Measurements from ENCODE around the gene SPSB2.
"Not testable (repeated sequence)": the region's sequence is repeated elsewhere in the genome, so short reads cannot be mapped to it uniquely, and the experiment has no call there.

Gene SPSB2

GRCh38 chr12:6899837-6900519, 26.9 kb upstream of the SPSB2 start:
- DNase-seq, result no peak

DNA sequence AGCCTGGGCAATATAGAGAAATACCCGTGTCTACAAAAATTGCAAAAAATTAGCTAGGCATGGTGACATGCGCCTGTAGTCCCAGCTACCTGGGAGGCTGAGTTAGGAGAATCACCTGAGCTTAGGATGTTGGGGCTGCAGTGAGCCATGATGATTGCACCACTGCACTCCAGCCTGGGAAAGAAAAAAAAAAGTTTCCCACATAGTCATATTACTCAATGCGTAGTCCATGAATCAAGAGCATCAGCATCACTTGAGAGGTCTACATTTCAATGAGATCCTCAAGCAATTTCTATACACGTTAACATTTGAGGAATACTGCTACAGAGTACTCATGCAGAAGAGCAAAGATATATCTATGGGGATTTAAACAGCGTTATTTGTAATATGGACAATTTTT, 26.3 kb upstream of the SPSB2 start:
- no peak for DNase-seq

DNA sequence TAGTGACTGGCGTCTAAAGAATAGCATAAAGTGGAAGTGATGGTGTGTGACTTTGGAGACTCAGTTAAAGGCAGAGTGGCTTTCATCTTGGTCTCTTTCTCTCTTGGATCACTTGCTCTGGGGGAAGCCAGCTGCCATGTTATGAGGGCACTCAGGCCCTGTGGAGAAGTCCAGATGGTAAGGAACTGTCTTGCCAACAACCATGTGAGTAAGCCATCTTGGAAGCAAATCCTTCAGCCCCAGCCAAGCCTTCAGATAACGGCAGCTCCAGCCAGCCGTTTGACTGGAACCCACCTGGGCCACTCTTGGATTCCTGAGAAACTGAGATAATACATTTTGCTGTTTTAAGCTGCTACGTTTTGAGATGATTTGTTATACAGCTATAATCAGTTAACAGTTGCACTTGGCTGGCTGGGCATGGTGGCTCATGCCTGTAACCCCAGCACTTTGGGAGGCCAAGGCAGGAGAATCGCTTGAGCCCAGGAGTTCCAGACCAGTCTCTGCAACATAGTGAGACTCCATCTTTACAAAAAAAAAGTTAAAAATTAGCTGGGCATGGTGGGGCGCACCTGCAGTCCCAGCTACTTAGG, 23.8 kb upstream of the SPSB2 start:
- no peak for DNase-seq

DNA sequence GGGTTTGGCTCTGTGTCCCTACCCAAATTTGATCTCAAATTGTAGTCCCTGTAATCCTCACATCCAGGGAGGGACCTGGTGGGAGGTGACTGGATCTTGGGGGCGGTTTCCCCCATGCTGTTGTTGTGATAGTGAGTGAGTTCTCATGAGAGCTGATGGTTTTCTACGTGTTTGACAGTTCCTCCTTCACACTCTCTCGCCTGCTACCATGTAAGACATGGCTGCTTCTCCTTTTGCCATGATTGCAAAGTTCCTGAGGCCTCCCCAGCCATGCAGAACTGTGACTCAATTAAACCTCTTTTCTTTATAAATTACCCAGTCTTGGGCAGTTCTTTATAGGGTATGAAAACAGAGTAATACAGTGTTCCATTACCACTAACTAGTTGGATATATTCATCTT, 21.2 kb upstream of the SPSB2 start:
- no peak for DNase-seq

DNA sequence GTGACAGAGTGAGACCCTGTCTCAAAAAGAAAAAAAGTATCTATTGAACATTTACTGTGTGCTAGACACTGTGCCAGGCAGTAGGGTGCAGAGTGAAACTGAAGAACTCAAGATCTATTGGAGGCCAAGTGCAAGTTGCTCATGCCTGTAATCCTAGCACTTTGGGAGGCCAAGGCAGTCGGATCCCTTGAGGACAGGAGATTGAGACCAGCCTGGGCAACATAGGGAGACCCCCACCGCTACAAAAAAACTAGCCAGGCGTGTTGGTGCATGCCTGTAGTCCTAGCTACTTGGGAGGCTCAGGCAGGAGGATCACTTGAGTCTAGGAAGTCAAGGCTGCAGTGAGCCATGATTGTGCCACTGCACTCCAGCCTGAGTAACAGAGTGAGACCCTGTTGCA, 19.6 kb upstream of the SPSB2 start:
- DNase-seq, result not testable (repeated sequence)

- no peak for DNase-seq
Measured at GRCh38 chr12:6891646-6892001, 18.5 kb upstream of the SPSB2 start.

DNA sequence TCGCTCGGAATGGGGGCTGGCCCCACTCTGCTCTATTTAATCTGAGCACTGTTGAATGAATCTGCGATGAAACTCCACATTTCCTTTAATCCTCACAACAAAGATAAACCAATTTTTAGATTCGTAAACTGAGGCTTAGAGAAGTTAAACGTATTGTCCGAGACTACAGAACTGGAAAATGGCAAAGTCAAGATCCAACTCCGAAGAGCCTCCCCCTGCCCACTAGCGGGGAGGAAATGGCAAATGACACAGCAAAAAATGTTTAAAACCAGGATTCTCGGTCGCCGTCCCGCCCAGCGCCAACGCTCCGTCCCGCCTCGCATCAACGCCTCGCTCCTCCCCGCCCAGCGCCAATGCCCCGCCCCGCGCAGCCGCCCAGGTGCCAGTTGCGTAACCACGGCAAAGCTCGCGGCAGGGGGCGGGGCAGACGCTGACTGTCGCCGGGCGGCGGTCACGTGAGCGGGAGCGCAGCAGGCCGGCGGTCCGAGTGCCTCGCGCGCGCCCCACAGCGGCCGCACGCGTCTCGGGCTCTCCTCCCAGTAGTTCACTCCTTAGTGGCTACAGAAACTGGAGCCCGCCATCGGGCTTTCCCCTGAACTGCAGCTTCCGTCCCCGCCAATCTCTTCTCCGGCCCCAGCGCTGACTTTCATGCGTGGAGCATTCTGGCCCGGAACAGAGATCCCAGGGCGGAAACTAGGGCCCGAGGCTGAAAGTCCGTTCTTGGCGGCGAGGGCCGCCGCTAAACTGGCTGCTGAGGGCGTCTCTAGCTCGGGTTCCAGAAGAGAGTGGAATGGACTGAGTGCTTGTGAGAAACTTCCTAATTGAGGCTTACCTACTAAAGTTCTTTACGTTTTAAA, 17.9 kb upstream of the SPSB2 start:
- DNase-seq, result peak; percentile 68 to 79

GRCh38 chr12:6889775-6890573, 16.9 kb upstream of the SPSB2 start:
- DNase-seq, result not testable (repeated sequence)

- DNase-seq, result not testable (repeated sequence)
Measured at GRCh38 chr12:6888794-6889193, 15.7 kb upstream of the SPSB2 start.

- no peak for DNase-seq
Measured at GRCh38 chr12:6888360-6888759, 15.3 kb upstream of the SPSB2 start.

DNA sequence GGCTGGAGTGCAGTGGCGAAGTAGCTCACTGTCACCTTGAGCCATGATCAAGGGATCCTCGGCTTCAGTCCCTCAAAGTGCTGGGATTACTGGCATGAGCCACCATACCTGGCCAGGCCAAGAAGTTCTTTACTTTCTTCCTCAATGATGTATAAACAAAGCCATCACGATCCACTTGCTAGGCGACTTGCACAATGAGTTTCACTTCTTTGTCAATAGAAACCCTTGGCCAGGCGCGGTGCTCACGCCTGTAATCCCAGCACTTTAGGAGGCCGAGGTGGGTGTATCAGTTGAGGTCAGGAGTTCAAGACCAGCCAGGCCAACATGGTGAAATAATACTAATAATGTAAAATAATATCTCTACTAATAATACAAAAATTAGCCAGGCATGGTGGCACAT, 14.4 kb upstream of the SPSB2 start:
- no peak for DNase-seq

- not testable (repeated sequence) for DNase-seq
Measured at GRCh38 chr12:6886206-6886999, 13.3 kb upstream of the SPSB2 start.

DNA sequence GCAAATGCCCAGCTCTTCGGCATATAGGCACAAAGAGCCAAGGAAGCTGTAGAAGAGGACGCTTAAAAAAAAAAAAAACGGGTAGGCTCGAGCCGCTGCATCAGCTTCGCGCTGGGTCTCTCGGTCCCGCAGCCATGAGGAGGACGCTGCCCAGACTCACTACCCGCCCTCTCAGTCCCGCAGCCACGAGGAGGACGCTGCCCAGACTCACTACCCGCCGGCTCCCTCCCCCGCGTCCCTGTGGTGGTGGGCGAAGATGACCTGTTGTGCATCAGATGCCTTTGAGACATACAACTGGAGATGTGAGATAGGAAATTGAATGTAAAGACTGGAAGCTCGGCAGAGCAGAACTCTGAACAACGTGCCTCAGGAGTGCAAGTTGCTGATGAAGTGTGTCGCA, 11.4 kb upstream of the SPSB2 start:
- no peak for DNase-seq

DNA sequence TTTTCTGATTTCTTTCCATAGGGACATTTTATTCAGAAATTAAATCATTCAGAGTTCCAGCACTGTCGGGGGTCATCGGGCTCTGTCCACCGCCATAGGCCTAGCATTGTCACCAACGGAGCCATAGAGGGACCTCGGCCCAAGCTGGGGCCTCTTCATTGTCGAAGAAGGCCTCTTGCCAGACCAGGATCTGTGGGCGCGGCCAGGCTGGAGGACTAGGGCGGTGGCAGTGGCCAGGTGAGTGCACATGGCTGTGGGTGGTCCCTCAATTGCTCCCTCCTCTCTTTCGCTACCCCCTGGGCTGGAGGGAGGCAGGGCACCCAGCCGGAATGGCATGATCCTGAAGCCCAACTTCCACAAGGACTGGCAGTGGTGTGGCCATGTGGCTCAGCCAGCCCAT, 10.6 kb upstream of the SPSB2 start:
- DNase-seq, result no peak

DNA sequence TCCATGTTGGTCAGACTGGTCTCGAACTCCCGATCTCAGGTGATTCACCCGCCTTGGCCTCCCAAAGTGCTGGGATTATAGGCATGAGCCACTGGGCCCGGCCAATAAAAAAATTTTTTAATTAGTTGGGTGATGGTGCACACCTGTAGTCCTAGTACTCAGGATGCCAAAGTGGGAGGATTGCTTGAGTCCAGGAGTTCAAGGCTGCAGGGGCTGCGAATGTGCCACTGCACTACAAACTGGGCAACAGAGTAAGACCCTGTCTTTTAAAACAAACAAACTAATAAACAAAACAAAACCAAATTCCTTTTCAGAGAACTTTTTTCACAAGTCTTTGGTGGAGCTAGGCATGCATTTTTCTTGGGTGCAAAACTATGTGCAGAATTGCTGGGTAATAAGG, 10.1 kb upstream of the SPSB2 start:
- no peak for DNase-seq

GRCh38 chr12:6879824-6880223, 6.7 kb upstream of the SPSB2 start:
- DNase-seq, result not testable (repeated sequence)

- not testable (repeated sequence) for DNase-seq
Measured at GRCh38 chr12:6874015-6874368, 889 bp upstream of the SPSB2 start.

GRCh38 chr12:6872073-6873048, 742 bp downstream of the SPSB2 start:
- peak in 1 of 2 experiments; percentile 37 for DNase-seq

DNA sequence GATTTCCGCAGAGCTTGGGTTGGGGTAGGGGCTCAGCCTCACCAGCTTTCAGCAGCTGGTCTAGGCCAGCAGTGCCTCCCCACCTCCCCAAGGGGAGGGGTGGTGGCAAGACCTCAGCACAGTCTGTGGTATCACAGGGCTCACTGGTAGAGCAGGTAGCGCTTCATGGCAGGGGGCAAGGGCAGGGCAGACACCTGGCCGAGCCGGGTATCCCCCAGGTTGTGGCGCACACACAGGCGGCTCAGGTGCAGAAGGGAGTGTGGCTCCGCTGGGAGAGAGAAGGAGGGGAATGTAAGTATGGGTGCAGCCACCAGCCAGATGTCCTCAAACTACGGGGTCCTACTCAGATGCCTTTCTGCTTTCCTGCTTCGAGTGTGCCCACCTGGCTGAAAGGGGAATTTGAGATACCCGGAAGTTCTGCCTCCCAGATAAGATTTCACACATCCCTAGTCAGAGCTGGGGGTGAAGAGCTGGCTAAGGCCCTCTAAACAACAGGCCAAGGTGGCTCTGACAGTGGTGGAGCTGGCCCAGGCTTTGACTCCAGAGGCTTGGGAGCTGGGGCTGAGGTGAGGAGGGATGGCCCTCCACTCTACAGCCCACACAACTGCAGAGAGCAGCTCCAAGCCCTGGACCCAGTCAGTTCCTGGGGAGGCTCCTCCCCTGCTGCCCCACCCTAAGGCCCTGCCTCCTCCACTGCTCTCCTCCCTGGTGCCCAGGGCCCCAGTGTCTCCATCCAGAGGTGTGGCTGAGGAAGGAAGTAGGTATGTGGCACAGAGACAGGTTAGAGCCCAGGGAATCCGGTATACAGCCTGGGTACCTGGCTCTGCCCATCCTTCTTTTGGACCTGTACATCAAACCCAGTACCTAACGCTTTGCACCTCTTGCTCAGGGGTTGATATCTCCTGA, 1.8 kb downstream of the SPSB2 start:
- DNase-seq, result peak in 1 of 2 experiments; percentile 3

GRCh38 chr12:6870304-6870703, 2.8 kb downstream of the SPSB2 start:
- not testable (repeated sequence) for DNase-seq
